PC-9 (cell line): ENCODE results near the gene AOPEP. TPM values are rescaled to one million over a fixed set of nuclear protein-coding genes. Genes with fewer than 3 reads are reported as not detected.
"Not testable (repeated sequence)": the region's sequence is repeated elsewhere in the genome, so short reads cannot be mapped to it uniquely, and the experiment has no call there.

Experiments
- BruUV-seq: library from RNA; stranded (reverse); fragments of 400-500 nt; replicated peaks from 2 replicates; lab custom pipeline; 2021; lab: Mats Ljungman, UMichigan
- CTCF ChIA-PET: fragments of 300-600 bp; sonication (Branson Sonifier 250); formaldehyde crosslinking; loops from one replicate; lab custom pipeline; 2022; ENCODE audit warnings: antibody characterized with exemption; lab: Charles Lee
- POLR2A ChIA-PET: fragments of 300-600 bp; sonication (Branson Sonifier 250); formaldehyde crosslinking; loops from one replicate; lab custom pipeline; 2022; ENCODE audit warnings: antibody characterized with exemption; ENCODE audit not compliant: unreplicated experiment; lab: Charles Lee
- DNase-seq, 2 experiments: peaks; one replicate each; pipeline versions ENCODE4 v3.0.0 to v3.0.0-alpha.2; 2015 to 2022; ENCODE audit warnings: mixed read lengths in 1 of 2
- H2AFZ ChIP-seq: fragments of 200-600 bp; sonication (generic); 2 replicates; pipeline ENCODE4 v1.8.1; 2017; ENCODE audit warnings: antibody characterized with exemption
- H3F3A ChIP-seq: fragments of 200-600 bp; sonication (generic); 2 replicates; pipeline ENCODE4 v1.8.1; 2017; ENCODE audit warnings: antibody characterized with exemption, mild to moderate bottlenecking, low read depth; ENCODE audit not compliant: insufficient read depth
- H3K27ac ChIP-seq: fragments of 200-600 bp; sonication (generic); 2 replicates; pipeline ENCODE4 v1.6.1; 2016; ENCODE audit warnings: mixed run types
- H3K27me3 ChIP-seq: fragments of 200-600 bp; sonication (generic); 2 replicates; pipeline ENCODE4 v1.6.1; 2016; ENCODE audit warnings: low read depth, mixed run types; ENCODE audit not compliant: insufficient read depth
- H3K36me3 ChIP-seq: fragments of 200-600 bp; sonication (generic); 2 replicates; pipeline ENCODE4 v1.6.1; 2016; ENCODE audit warnings: low read depth, mixed run types
- H3K4me1 ChIP-seq: fragments of 200-600 bp; sonication (generic); replicated peaks from 2 replicates; pipeline ENCODE4 v1.6.1; 2016; ENCODE audit warnings: mixed run types; ENCODE audit not compliant: insufficient read depth
- H3K4me2 ChIP-seq: fragments of 200-600 bp; sonication (generic); 2 replicates; pipeline ENCODE4 v1.6.1; 2017; ENCODE audit warnings: mixed run types
- H3K4me3 ChIP-seq: fragments of 200-600 bp; sonication (generic); 2 replicates; pipeline ENCODE4 v1.6.1; 2016; ENCODE audit warnings: mixed run types
- H3K79me2 ChIP-seq: fragments of 200-600 bp; sonication (generic); 2 replicates; pipeline ENCODE4 v1.6.1; 2017; ENCODE audit warnings: low read depth, mixed run types
- H3K9me2 ChIP-seq: fragments of 200-600 bp; sonication (generic); 2 replicates; pipeline ENCODE4 v1.8.1; 2017; ENCODE audit warnings: mild to moderate bottlenecking; ENCODE audit not compliant: insufficient read depth
- H3K9me3 ChIP-seq: fragments of 200-600 bp; sonication (generic); 2 replicates; pipeline ENCODE4 v1.8.1; 2016; ENCODE audit warnings: low read depth; ENCODE audit not compliant: insufficient read depth
- H4K20me1 ChIP-seq: fragments of 200-600 bp; sonication (generic); 2 replicates; pipeline ENCODE4 v1.8.1; 2017; ENCODE audit not compliant: insufficient read depth
- EZH2 ChIP-seq: fragments of 200-600 bp; sonication (generic); IDR thresholded peaks from 2 replicates; pipeline ENCODE4 v1.8.0; 2017; ENCODE audit warnings: antibody characterized with exemption, low read depth
- intact Hi-C: fragments of 100-400 bp; cut with micrococcal nuclease; formaldehyde crosslinking; loops from one replicate; pipeline ENCODE4 v1.10.0; 2022; ENCODE audit not compliant: unreplicated experiment
- total RNA-seq: library from RNA; stranded (reverse); gene quantifications from 2 replicates; pipeline ENCODE4 v1.2.3, GENCODE V29; 2021
- TF ChIP-seq, protein P1 (sequence below): fragments of 200-600 bp; sonication (generic); conservative IDR thresholded peaks from 2 replicates; pipeline ENCODE4 v1.6.1; 2017; ENCODE audit warnings: mixed run types, antibody characterized with exemption, mild to moderate bottlenecking, moderate library complexity

AOPEP gene
- total RNA-seq, 1 experiment from 2014 or later = 90.0 TPM

DNA sequence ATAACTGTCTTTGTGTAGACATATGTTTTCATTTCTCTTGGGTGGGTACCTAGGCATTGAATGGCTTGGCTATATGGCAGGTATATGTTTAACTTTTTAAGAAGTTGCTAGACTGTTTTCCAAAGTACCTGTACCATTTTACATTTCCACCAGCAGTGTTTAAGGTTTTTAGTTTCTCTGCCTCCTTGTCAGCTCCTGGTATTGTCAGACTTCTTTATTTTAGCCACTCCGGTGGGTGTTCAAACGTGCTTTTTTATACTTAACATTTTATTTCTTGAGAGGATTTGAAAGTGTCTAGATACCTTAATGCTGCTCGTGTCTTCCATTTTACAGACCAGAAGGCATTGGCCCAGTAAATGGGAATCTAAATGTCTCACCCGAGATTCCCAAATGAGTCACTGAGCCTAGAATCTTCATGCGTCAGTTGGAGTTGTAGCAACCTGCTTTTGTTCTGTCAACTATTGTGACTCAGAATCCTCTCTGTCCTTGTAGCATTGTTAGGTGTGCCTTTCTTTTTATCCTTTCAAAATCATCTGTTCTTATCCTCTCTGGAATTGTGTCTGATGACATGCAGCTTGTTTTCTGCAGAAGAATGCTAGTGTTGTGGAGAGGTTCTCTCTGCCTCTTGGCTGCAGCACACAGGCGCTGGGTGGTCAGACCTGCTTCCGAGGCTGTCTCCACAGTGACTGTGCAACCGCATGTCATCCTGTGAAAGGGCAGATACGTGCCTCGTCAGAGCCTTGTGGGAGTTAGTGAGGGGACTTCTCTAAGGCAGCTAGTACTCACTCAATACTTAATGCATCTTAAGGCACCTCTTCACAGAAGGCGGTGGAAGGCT is 291.8 kb downstream of the AOPEP start:
- Histone ChIP-seq H3K79me2 (peaks cover 97% of the 10 kb centered on the region), H3K9me3 (no peaks in the 10 kb centered on the region), H3K27ac (peak overlapping the region; percentile 38), H2AFZ (no peak overlapping the region), H3K4me1 (peaks cover 12% of the 10 kb centered on the region; the same call in 1 of the 2 replicates), H3K4me2 (no peak overlapping the region), H3K4me3 (no peak overlapping the region), H3F3A (peaks cover 42% of the 10 kb centered on the region), H3K27me3 (no peaks in the 10 kb centered on the region), H3K36me3 (peaks cover 84% of the 10 kb centered on the region), H3K9me2 (no peaks in the 10 kb centered on the region), H4K20me1 (peaks cover 17% of the 10 kb centered on the region; the same call in 1 of the 2 replicates)
- TF ChIP-seq, protein P1, sequence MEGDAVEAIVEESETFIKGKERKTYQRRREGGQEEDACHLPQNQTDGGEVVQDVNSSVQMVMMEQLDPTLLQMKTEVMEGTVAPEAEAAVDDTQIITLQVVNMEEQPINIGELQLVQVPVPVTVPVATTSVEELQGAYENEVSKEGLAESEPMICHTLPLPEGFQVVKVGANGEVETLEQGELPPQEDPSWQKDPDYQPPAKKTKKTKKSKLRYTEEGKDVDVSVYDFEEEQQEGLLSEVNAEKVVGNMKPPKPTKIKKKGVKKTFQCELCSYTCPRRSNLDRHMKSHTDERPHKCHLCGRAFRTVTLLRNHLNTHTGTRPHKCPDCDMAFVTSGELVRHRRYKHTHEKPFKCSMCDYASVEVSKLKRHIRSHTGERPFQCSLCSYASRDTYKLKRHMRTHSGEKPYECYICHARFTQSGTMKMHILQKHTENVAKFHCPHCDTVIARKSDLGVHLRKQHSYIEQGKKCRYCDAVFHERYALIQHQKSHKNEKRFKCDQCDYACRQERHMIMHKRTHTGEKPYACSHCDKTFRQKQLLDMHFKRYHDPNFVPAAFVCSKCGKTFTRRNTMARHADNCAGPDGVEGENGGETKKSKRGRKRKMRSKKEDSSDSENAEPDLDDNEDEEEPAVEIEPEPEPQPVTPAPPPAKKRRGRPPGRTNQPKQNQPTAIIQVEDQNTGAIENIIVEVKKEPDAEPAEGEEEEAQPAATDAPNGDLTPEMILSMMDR = no peak
- no peak for TF ChIP-seq EZH2
- intact Hi-C loops = loop anchor here (1.0 to 5.0 kb wide), 3 partner anchors 68 to 235 kb away; no protein-coding TSS in a partner anchor
- peak in 1 of 2 experiments; percentile 77 for DNase-seq
- CTCF ChIA-PET = interaction anchor here (0.5 kb wide), 1 partner anchor 1119 kb away, joined by 3 read pairs; no protein-coding TSS in a partner anchor
- BruUV-seq = no TSS peak
- POLR2A ChIA-PET = interaction anchor here (0.5 to 0.7 kb wide), 4 partner anchors 10 to 467 kb away, joined by 4 to 14 read pairs (median 5); no protein-coding TSS in a partner anchor

DNA sequence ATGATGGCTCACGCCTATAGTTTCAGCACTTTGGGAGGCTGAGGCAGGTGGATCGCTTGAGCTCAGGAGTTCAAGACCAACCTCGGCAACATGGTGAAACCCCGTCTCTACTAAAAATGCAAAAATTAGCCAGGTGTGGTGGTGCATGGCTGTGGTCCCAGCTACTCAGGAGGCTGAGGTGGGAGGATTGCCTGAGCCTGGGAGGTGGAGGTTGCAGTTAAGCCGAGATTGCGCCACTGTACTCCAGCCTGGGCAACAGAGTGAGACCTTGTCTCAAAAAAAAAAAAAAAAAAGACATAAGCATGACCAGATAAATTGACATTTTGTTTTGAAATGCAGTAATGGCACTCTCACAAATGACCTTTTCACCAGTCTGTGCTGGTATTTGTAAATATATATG is 294.1 kb downstream of the AOPEP start:
- BruUV-seq, POLR2A ChIA-PET, H3K9me2 ChIP-seq, H3K27me3 ChIP-seq, H3K9me3 ChIP-seq, H2AFZ ChIP-seq, DNase-seq, intact Hi-C loops, H3K4me3 ChIP-seq, H3K4me2 ChIP-seq: not testable (repeated sequence)
- 0 out of 2 replicates have a peak overlapping the region, but pooled peaks have one; percentile 35 for H3K27ac ChIP-seq
- peaks cover 18% of the 10 kb centered on the region for H3K4me1 ChIP-seq
- peaks cover 47% of the 10 kb centered on the region for H3F3A ChIP-seq
- peaks cover 97% of the 10 kb centered on the region for H3K79me2 ChIP-seq
- CTCF ChIA-PET = interaction anchor here (0.7 kb wide), 1 partner anchor 340 kb away, joined by 3 read pairs; no protein-coding TSS in a partner anchor
- peaks cover 35% of the 10 kb centered on the region for H4K20me1 ChIP-seq
- peaks cover 88% of the 10 kb centered on the region for H3K36me3 ChIP-seq

DNA sequence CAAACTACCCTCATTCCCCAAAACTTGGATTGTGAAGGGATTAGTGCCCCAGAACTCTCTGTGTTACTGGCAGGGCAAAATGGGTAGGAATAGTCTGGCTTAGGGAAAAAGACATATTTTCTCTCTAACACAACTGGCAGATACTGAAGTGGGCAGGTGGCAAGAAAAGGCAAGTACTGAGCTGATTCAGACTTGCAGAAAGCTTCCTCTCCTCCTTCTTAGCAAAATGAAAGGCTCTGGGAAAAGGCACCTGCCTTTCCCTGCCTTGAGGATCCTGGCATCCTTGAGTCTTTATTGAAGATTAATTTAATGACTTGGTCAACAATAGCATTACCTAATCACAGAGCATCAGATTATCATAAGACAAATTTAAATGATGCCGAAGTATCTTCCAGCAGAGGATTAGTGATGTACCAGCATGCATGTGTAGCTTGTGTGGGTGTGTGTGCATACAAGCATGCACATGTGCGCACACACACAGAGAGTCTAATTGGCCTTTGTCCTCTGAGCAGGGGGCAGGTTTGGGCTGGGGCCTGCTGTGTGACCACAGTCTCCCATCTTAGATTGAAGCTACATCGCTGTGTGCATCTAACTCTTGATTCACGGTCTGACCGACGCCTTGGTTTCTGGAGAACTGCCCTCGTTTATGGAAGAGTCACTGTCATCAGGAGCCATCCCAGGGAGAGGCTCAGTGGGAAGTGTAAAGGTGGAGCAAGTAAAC is 294.8 kb downstream of the AOPEP start:
- Histone ChIP-seq H3K79me2 (peaks cover 97% of the 10 kb centered on the region), H3K9me2 (no peaks in the 10 kb centered on the region), H3F3A (peaks cover 48% of the 10 kb centered on the region), H3K9me3 (no peaks in the 10 kb centered on the region), H4K20me1 (peaks cover 36% of the 10 kb centered on the region), H2AFZ (no peak overlapping the region), H3K4me2 (no peak overlapping the region), H3K4me1 (peaks cover 20% of the 10 kb centered on the region), H3K36me3 (peaks cover 85% of the 10 kb centered on the region), H3K27ac (peak overlapping the region; percentile 35; the same call in 1 of the 2 replicates), H3K4me3 (no peak overlapping the region), H3K27me3 (no peaks in the 10 kb centered on the region)
- ChIA-PET POLR2A (interaction anchor here (0.6 to 0.7 kb wide), 2 partner anchors 58 to 135 kb away, joined by 3 read pairs; no protein-coding TSS in a partner anchor), CTCF (no interaction called here)
- intact Hi-C loops = no loop called here
- TF ChIP-seq, protein P1 = no peak
- TF ChIP-seq EZH2 = no peak
- BruUV-seq = no TSS peak
- DNase-seq = no peak
